NCI-H345 treated with DMSO at 0.1 percent for 48 hours (cell line): ENCODE data around the gene ASIC5.
A peak's percentile ranks its signal among the peaks of the same experiment; 100 is the strongest.

Experiments used
- DNase-seq: peaks from one replicate; lab custom pipeline; 2025; ENCODE audit not compliant: unreplicated experiment; lab: John Stamatoyannopoulos, UW

ASIC5 gene

DNA sequence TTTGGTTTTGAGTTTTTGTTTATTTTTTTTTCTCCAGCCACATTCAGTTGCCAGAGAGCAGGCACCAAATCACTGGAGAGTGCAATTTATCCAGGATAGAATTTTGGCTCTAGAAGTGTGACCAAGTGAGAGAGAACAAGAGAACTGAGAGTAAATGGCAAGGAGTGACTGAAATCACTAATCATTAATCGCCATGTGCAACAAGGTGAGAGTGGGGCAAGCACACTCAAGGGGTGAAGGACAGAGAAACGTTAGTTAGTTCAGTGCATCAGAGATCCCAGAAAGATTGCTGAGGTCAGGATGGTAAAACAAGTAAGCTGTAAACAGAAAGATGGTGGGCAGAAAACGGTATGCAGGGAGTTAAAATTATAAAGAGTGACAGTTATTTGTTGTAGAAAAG, 17.8 kb upstream of the ASIC5 start:
- no peak for DNase-seq

DNA sequence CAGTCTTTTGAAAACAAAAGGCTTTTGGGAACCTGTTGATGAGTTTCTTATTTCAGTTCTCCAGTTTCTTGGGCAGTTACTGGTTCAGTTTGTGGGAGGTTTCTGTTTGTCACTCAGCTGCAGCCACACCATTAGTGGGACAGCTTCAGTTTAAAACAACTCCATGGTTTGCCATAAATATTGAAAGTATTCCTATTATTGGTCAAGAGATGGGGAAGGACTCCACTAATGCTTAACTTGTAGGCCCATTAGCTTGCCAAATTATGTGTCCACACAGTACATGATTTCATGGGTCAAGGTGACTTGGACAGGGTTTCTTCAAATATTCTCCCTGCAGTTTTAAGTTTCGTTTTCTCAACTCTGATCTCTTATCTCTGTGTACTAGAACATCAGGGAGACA, 15.5 kb upstream of the ASIC5 start:
- DNase-seq = no peak

DNA sequence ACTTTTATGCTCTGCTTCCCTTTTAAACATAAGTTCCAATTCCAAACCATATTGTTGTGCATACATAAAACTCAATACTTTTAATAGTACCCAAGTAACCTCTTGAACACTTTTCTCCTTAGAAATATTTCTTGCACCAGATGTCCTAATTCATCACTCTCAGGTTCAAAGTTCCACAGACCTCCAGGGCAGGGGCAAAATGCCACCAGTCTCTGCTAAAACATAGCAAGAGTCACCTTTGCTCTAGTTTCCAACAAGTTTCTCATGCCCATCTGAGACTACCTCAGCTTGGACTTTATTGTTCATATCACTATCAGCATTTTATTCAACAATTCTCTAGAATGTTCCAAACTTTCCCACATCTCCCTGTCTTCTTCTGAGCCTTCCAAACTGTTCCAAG, 13.7 kb upstream of the ASIC5 start:
- DNase-seq = no peak

DNA sequence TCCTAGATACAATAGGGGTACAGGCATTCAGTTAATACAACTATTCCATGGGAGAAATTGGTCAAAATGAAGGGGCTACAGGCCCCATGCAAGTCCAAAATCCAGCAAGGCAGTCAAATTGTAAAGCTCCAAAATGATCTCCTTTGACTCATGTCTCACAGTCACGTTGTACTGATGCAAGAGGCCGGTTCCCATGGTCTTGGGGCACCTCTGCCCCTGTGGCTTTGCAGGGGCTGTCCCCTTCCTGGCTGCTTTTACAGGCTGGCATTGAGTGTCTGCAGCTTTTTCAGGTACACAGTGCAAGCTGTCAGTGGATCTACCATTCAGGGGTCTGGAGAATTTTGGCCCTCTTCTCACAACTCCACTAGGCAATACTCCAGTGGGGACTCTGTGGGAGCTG, 12.5 kb upstream of the ASIC5 start:
- no peak for DNase-seq

DNA sequence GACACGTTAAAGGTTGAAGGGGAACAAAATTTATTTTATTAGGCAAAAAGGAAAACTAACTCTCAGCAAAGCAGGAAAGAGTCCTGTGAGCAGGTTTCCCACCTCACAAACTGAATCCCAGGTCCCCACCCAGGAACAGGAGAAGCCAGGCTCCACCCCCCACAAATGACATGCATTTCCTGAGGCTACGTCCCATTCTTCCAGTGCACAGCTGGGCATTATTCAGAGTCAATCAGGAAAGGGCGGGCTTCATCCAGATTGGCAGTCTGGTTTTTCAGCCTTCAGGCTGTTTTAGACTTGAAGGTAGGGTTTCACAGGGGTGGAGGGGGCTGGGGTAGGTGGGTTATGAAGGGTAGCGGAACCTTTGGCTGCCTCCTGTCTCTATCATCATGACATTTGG, 11.9 kb upstream of the ASIC5 start:
- DNase-seq = no peak

DNA sequence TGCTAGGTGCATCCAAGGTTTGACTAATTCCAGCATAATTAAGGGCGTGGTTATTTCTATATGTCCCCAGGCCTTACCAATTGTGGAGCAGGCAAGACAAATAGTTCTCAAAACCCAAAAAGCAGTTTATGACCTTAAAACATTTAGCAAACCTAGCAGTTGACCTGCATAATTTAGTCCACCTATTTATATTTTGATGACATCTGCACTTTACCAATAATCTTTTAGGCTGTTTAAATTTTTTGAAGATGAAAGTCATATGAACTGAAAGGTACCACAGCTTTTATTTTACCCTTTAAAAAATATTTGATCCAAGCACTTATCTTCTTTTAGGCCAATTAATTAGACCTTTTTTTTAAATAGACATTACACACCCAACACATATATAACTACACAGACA, 9.8 kb upstream of the ASIC5 start:
- no peak for DNase-seq

DNA sequence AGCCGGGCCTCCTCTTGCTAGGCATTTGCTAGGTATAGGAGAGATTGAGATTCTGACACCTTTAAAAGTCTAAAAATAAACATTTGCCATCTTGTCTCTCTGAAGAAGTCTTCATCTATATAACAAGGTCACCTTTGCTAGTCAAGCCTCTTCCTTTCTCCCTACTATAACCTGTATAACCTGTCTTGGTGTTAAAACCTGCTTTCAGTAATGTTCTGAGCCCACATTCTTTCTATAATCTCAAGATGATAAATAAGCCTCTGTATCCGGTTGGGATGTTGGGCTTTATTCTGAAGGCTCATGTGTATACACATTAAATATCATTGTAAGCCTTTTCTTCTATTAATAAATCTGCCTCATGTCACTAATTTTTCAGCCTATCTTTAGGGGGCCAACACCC, 10.2 kb downstream of the ASIC5 start:
- DNase-seq = no peak

DNA sequence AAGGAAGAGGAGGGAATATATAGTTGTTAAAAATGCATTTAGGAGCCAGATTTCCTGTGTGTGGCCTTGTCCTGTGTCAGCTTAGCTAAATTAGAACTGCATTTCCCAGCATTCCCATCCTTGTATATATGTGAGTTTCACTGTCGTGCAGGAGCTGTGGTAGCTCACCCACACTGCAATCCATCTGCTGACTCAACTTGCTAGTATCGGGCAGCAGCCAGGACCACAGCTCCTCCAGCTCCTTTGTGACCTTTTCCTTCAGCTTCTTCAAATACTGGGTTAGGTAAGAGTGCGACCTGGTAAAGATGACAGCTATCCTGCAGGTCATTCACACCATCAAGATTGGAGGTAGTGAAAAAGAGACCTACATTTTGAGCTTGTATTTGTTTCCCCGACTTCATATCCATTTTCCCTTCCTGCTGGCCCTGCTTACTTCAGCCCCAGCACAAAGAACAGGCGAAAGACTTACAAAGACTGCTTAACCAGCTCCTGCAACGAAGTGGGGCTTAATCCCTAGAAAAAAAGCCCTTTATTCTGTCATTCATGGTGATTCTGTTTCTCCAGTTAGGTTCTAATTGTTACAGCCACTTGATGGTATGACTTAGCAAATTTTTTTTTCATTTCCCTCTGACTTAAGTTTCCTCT, 11.4 kb downstream of the ASIC5 start:
- DNase-seq = no peak

DNA sequence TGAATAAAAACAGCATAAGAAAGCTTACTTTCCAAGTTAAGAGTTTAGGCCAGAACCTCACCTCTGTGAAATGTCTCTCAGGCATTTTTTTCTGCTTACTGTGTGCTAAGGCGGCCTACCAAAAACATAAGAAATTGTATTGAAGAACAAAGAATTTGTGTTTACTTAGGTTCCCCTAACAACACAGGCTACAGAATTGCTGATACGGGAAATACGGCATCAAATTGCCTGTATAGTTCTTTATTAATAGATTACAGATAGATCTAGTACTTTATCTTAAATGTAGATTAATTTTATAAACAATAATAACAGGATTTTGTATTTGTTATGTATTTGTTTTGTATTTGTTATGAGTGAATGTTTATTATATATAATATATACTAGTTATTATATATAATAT, 12.9 kb downstream of the ASIC5 start:
- no peak for DNase-seq

DNA sequence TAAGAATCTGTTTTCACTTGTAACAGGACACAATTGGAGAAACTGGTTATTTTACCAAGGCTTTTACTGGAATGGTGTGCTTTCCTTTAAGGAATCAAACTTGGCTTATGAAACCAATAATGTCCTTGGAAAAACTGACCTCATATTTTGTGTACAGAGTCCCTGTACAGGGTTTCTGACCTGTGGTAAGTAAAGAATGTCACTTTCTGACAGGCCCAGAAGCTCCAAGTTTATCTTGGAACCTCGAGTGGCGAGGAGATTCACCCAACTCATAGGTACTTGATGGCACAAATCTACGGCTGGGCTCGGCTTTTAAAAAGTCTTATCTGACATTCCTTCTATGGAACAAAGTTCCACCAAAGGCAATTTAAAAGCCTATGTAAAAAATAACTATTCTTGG, 17.0 kb downstream of the ASIC5 start:
- DNase-seq = no peak

DNA sequence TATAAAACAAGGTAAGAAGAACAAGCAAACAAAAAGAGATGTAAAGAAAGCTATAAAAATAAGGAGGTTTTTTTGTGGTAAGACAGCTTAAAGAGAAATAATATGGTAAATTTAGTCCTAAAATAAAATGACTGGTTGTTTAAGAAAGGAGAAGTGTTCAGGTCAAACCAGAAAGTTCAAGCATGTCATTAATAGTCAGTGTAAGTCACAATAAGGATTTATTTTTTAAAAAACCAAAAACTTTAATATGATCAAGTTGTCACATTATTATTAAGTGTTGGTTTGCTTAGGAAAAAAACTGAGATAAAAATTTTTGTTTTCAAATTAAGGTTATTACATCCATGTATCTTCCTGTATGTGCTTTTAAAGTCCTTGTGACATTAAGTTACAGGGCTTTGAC, 19.1 kb downstream of the ASIC5 start:
- no peak for DNase-seq

DNA sequence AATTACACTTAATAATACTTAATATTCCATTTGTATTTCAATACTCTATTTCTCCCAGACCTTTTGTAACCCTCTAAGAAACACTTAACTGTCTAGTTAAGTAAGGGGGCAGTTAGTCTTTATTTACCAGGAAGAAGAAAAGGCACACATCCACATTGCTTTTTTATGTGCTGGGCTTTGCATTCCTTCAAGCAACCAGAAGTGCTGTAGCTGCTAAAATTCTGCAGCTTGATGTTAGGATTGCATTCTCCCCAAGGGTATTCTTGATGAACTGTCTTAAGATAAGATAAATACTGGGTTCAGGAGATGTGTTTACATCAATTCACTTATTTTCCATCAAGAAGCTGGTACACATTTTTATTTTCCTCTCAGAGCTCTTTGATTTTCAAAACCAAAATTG, 24.0 kb downstream of the ASIC5 start:
- DNase-seq = no peak

DNA sequence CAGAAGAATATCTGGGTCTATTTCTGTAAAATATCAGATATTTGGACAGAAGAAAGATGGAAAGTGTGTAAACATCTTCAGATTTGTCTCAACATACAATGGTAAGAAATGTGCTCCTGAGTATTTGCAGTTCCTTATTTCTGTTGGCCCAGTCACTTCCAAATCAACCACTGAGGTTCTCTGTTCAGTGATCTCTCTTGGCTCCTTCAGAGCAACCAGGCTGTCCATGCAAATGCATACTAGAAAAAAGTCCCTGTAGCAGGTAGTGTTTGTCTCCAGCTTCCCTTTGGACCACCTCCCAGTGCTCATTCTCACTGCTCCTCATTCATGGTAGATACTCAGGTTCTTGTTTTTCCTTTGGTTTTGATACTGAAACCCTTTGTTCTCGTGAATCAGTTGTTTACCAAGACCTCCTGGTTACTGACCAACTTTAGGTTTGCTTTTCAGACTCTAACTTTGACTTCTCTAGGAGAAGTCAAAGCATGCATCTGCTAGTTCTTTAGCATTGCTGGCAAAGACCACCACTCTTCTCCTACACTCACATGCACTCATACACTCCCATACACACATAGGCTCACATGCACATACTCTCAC, 28.8 kb downstream of the ASIC5 start:
- no peak for DNase-seq

DNA sequence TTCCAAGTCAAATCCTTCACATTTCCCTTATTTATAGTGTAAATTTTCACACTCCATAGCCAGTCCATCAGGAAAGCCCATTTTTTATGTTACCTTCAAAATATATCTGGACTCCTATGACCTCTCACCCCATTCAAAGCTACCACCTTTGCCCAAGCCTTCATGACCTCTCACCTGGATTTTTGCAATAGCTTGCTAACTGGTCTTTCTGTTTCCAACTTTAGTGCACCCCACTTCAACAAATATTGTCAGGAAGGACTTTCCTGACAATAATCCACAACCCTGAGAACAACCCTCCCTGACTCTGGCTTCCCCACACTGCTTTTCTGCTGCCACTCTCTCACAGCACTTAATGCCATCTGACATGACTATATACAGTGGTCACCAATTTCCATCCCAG, 33.4 kb downstream of the ASIC5 start:
- no peak for DNase-seq

DNA sequence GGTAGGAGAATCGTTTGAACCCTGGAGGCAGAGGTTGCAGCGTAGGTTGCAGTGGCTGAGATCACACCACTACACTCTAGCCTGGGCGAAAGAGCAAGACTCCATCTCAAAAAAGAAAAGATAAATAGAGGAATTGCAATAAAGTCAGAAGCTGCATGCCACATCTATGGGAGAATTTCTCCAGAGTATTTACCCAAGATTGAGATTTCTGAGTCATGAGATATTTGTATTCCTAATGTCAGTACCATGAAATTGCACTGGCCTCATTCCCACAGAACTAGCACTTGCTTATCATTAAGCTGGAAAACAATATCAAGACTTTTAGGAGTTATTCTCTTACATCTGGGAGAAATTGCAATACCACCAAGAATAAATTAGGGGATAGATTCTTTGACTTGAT, 37.4 kb downstream of the ASIC5 start:
- no peak for DNase-seq

DNA sequence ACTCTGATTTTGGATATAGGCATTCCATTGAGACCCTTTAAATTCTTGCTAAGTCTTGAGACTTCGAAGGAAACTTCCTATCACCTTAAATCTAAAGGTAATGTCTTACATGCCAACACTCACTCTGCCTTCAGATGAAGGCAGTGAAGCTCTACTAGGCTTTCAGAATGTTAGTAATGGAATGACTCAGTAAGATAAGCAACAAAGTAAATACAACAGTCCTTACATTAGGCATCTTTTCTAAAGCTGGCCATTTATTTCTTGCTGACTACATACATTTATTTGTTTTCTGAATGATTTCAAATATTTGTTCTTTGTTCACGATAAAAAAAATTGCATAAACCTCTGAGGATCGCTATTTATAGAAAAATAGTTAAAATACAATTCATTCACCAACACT, 43.5 kb downstream of the ASIC5 start:
- DNase-seq = no peak

DNA sequence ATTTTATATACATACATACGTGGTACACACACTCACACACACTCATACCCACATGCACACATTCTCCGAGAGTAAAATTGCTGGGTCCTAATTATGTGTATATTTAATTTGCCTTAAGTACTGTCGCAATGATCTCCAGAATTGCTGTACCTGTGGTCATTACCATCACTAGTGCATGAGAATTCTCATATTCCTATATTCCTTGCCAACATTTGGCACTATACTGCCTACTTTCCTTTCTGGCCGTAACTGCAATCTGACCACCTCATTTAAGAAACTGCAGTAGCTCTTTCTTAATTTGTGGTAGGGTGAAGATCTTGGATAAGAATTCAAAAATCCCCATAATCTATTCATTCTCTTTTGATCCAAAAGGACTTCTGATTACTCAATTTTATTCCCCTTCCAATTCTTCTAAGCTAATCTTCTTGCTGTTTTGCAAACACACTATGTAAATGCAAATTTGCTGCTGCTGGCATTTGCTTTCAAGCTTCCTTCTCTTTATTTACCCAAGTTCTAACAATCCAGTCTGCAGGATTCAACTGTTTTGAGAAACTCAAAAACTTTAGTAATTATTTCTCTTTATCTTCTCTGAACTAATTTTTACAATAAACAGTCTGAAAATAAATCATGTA, 45.1 kb downstream of the ASIC5 start:
- DNase-seq = no peak

DNA sequence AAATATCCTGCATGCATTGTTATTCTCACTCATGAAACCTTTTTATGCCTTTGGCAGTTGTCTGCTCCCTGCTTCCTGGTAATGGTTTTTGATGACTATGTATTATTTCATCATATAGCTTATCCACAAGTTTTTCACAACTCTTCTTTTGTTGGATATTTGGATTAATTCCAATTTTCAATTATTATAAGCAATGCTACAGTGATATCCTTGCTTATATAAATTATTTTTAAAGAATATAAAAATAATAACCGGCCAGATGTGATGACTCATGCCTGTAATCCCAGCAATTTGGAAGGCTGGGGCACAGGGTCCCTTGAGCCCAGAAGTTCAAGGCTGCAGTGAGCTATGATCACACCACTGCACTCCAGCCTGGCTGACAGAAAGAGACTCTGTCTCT, 47.0 kb downstream of the ASIC5 start:
- DNase-seq = no peak

DNA sequence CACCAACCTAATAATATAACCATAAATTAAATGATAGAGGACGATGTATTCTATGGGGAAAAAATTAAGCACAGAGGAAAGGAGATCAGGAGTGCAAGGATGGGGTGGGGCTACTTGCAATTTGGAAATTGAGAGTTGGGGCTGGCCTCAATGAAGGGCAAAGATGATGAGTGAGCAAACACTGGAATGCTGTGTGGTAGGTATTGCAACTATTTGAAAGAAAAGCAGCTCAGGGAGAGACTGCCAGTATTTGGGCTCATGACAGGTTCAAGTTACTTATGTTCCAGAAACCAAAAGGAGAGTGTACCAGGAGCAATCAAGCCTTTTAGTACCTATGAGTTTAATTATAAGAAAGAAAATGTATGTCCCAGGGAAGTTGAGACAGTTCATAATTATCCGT, 47.4 kb downstream of the ASIC5 start:
- DNase-seq = no peak

DNA sequence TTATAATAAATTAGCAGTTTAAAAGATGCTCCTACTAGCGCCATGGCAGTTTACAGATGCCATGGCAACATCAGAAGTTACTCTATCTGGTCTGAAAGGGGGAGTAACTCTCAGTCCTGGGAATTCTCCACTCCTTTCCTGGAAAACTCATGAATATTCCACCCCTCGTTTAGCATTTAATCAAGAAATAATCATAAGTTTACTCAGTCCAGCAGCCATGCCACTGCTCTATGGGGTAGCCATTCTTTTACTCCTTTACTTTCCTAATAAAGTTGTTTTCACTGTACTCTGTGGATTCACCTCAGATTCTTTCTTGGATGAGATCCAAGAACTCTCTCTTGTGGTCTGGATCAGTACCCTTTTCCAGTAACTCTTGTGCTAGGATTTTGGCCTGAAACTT, 55.0 kb downstream of the ASIC5 start:
- DNase-seq = no peak

DNA sequence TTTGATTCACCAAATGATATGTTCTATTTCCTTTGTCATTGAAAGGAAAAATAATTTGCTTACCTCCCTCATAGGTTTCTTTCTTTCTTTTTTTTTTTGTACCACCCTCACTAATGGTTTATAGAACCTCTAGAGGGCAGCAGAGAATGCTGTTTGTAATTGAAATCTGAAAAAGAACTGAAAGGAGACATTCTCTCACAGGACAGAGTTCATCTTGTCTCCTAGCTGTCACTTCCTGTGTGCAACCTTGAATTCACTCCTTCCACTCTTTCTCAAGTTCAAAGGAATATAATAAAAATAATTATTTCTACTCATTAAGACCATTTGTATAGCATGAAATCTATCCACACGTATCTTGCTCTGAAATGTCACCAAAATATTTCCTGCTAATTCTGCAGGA, 56.2 kb downstream of the ASIC5 start:
- peak; percentile 32 for DNase-seq

DNA sequence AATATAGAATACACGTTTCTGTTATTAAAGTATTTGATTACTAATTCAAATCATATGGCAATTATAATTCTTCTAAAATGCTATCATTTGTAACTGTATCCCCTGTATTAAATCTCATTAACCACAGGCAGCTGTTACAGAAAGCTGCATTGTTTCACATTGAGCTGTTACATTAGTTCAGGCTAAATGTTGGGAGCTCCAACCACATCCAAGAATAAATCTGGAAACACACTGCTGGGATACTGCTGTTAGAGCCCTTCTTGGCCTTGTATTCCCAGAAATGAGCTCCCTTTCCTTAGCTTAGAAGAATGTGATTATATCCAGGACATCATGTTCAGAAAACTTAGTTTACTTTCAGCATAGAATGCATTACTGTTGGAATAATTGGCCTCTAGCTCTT, 59.1 kb downstream of the ASIC5 start:
- DNase-seq = no peak

DNA sequence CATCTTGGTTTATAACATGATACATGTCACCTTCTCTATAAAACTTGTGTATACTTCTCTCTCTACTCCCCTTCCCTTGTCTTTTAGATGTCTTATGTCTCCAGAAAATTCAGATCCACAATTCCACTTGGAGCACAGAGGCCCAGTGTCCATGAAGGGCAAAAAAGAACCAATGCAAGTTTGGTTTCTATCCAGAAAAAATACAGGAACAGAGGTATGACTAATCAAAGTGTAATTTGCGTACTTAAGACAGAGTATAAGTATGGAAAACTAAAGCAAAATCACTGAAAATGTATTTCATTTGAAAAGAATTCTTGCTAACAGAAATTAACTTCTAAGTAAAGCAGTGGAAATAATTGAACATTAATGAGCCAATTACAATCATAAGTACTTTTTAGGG, 61.1 kb downstream of the ASIC5 start:
- no peak for DNase-seq
